ENCODE data around the gene FAM89B.
"Not testable (repeated sequence)": the region's sequence is repeated elsewhere in the genome, so short reads cannot be mapped to it uniquely, and the experiment has no call there.

FAM89B gene

DNA sequence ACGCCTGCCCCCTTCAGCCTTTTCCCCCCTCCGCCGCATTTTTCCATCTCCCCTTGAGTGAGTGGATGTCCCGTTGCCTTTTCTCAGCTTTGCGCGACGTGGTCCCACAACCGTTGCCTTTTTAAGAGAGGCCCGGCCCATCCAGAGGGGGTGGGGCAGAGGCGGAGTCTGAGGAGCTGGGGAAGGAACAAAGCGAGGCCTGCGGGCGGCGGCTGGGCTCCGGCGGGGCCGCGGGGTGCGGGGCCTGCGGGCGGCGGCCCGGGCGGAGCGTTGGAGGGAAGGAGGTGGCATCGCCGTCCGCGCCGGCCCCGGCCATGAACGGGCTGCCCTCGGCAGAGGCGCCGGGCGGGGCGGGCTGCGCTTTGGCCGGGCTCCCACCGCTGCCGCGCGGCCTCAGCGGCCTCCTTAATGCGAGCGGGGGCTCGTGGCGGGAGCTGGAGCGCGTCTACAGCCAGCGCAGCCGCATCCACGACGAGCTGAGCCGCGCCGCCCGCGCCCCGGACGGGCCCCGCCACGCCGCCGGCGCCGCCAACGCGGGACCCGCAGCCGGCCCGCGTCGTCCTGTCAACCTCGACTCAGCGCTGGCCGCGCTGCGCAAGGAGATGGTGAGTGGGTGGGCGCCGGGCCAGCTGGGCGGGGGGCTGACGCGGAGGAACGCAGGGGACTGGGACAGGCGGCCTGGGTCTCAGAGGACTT lies at the start of gene FAM89B:
TSS of gene FAM89B (plus strand) at position 183 of the 696 bp plus-strand sequence. CDS start at position 315, 132 bp downstream.
- Histone ChIP-seq H3K36me3 (ENCODE audit: control insufficient read depth in 1 of 2, insufficient read depth in 2 of 2, low read length in 2 of 2) (no peaks in the 10 kb centered on the region), H3K9me3 (ENCODE audit: control insufficient read depth in 1 of 2, low read length in 2 of 2) (no peaks in the 10 kb centered on the region), H3K4me1 (ENCODE audit: control insufficient read depth in 1 of 2, insufficient read depth in 2 of 2, low read length in 2 of 2) (peaks cover 25 to 66% of the 10 kb centered on the region in 2 donors), H3K27ac (ENCODE audit: low read length) (peak within 1 kb of the TSS; percentile 69), H3K4me3 (ENCODE audit: low read depth in 1 of 2, low read length in 2 of 2) (peak within 1 kb of the TSS; percentile 78 to 95), H3K27me3 (ENCODE audit: low read depth, low read length) (no peaks in the 10 kb centered on the region)

DNA sequence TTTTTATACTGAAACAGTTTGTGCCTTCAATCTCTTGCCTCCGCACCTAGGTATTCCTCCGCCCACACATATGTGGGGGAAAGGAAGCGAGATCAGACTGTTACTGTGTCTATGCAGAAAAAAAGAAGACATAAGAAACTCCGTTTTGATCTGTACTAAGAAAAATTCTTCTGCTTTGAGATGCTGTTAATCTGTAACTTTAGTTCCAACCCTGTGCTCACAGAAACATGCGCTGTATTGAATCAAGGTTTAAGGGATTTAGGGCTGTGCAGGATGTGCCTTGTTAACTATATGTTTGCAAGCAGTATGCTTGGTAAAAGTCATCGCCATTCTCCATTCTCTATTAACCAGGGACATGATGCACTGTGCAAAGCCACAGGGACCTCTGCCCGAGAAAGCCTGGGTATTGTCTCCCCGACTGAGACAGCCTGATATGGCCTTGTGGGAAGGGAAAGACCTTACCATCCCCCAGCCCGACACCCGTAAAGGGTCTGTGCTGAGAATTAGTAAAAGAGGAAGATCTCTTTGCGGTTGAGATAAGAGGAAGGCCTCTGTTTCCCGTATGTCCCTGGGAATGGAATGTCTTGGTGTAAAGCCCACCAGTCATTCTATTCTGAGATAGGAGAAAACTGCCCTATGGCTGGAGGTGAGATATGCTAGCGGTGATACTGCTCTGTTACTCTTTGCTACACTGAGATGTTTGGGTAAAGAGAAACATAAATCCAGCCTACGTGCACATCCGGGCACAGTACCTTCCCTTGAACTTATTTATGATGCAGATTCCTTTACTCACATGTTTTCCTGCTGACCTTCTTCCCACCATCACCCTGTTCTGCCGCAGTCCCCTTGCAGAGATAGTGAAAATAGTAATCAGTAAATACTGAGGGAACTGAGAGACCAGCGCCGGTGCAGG lies 49.4 kb upstream of the FAM89B start:
- H3K4me3 ChIP-seq (ENCODE audit: low read depth in 1 of 2, low read length in 2 of 2); H3K27ac ChIP-seq (ENCODE audit: low read length); H3K36me3 ChIP-seq (ENCODE audit: control insufficient read depth in 1 of 2, insufficient read depth in 2 of 2, low read length in 2 of 2); H3K9me3 ChIP-seq (ENCODE audit: control insufficient read depth in 1 of 2, low read length in 2 of 2); H3K27me3 ChIP-seq (ENCODE audit: low read depth, low read length): not testable (repeated sequence)
- peaks cover 9 to 27% of the 10 kb centered on the region in 2 donors for H3K4me1 ChIP-seq (ENCODE audit: control insufficient read depth in 1 of 2, insufficient read depth in 2 of 2, low read length in 2 of 2)

DNA sequence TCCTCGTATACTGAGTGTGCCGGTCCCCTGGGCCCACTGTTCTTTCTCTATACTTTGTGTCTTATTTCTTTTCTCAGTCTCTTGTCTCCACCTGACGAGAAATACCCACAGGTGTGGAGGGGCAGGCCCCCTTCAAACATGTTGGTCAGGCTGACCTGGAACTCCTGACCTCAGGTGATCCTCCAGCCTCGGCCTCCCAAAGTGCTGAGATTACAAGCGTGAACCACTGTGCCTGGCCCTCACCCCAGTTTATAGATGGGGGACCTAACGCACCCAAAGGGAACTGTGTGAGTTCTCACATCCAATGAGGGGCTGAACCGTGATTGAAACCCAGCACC lies 48.7 kb upstream of the FAM89B start:
- not testable (repeated sequence) for H3K27ac ChIP-seq (ENCODE audit: low read length); H3K27me3 ChIP-seq (ENCODE audit: low read depth, low read length)

DNA sequence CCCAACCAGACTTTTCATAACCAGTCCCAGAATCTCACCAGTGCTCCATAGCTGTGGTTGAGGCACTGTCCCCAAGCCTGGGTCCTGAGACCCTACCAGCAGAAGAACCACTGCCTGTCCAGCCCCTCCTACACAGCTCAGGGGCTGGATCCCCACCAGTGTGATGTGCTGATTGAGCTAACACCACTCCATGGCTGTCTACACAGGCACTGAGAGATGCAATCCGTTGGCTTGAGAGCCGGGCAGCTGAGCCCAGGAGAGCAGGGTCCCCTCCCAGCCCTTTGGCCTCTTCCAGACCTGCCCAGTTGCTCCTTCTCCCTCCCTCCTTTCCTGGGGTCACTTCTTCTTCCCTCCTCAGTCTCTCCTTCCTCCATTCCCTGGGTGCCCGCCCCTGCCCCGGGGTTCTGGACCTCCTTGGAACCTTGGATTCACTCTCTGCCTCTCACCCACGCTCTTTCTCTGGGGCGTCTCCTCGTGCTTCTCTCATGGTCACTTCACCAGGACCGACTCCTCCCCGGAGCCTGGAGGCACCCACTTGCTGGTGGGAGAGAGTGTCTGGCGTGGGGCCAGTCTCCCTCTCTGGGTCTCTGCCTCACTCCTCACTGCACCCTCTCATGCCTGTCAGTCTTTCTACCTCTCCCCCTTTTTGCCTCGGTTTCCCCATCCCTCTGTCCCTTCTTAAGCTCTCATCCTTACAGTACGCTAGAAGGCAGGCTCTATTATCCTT lies 48.2 kb upstream of the FAM89B start:
- H3K36me3 ChIP-seq (ENCODE audit: control insufficient read depth in 1 of 2, insufficient read depth in 2 of 2, low read length in 2 of 2) = peaks cover 6 to 7% of the 10 kb centered on the region in 2 donors
- H3K4me3 ChIP-seq (ENCODE audit: low read depth in 1 of 2, low read length in 2 of 2) = peak overlapping the region; percentile 38 to 51
- H3K27me3 ChIP-seq (ENCODE audit: low read depth, low read length) = no peaks in the 10 kb centered on the region
- H3K27ac ChIP-seq (ENCODE audit: low read length) = peak overlapping the region; percentile 54
- H3K9me3 ChIP-seq (ENCODE audit: control insufficient read depth in 1 of 2, low read length in 2 of 2) = no peaks in the 10 kb centered on the region
- H3K4me1 ChIP-seq (ENCODE audit: control insufficient read depth in 1 of 2, insufficient read depth in 2 of 2, low read length in 2 of 2) = peaks cover 9 to 27% of the 10 kb centered on the region in 2 donors

More for the DNA sequence above, 48.7 kb upstream of the FAM89B start:
- H3K4me3 ChIP-seq (ENCODE audit: low read depth in 1 of 2, low read length in 2 of 2); H3K9me3 ChIP-seq (ENCODE audit: control insufficient read depth in 1 of 2, low read length in 2 of 2); H3K36me3 ChIP-seq (ENCODE audit: control insufficient read depth in 1 of 2, insufficient read depth in 2 of 2, low read length in 2 of 2): not testable (repeated sequence)
- H3K4me1 ChIP-seq (ENCODE audit: control insufficient read depth in 1 of 2, insufficient read depth in 2 of 2, low read length in 2 of 2) = peaks cover 9 to 27% of the 10 kb centered on the region in 2 donors

DNA sequence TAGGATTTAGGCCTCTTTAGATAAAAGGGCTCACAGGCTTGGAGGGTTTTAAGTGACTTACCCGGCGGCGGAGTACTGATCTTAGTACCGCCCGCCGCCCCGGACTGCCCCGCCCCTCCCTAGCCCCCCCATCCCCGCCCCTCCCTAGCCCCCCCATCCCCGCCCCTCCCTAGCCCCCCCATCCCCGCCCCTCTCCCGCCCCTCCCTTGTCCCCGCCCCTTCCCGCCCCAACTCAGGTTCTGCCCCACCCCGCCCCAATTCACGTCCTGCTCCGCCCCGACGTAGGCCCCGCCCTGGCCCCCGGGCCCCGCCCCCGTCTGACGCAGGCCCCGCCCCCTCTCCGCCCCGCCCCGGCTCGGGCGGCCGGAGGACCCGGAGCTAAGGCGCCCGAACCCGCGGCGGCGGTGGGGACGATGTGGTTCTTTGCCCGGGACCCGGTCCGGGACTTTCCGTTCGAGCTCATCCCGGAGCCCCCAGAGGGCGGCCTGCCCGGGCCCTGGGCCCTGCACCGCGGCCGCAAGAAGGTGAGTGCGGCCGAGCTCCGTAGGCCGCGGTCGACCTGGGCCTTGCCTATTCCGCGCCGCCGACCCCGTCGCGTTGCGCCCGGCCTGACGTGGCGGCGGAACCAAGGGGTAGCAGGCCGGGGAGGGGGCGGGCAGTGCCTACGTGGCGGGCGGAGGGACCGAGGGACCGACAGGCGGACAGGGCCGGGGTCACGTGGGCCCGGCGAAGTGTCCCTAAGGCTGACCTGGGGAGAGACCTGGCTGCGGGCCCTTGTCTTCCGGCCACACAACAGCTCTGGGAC lies 47.4 kb upstream of the FAM89B start, which contains the start of gene SCYL1:
TSS of gene SCYL1 (plus strand) at position 343 of the 805 bp plus-strand sequence. CDS start at position 414, 71 bp downstream.
- Histone ChIP-seq H3K27me3 (ENCODE audit: low read depth, low read length) (no peaks in the 10 kb centered on the region), H3K9me3 (ENCODE audit: control insufficient read depth in 1 of 2, low read length in 2 of 2) (no peaks in the 10 kb centered on the region), H3K36me3 (ENCODE audit: control insufficient read depth in 1 of 2, insufficient read depth in 2 of 2, low read length in 2 of 2) (peaks cover 7 to 12% of the 10 kb centered on the region in 2 donors), H3K27ac (ENCODE audit: low read length) (peak within 1 kb of the TSS; percentile 54), H3K4me3 (ENCODE audit: low read depth in 1 of 2, low read length in 2 of 2) (peak within 1 kb of the TSS; percentile 56 to 88), H3K4me1 (ENCODE audit: control insufficient read depth in 1 of 2, insufficient read depth in 2 of 2, low read length in 2 of 2) (peaks cover 9 to 27% of the 10 kb centered on the region in 2 donors)

DNA sequence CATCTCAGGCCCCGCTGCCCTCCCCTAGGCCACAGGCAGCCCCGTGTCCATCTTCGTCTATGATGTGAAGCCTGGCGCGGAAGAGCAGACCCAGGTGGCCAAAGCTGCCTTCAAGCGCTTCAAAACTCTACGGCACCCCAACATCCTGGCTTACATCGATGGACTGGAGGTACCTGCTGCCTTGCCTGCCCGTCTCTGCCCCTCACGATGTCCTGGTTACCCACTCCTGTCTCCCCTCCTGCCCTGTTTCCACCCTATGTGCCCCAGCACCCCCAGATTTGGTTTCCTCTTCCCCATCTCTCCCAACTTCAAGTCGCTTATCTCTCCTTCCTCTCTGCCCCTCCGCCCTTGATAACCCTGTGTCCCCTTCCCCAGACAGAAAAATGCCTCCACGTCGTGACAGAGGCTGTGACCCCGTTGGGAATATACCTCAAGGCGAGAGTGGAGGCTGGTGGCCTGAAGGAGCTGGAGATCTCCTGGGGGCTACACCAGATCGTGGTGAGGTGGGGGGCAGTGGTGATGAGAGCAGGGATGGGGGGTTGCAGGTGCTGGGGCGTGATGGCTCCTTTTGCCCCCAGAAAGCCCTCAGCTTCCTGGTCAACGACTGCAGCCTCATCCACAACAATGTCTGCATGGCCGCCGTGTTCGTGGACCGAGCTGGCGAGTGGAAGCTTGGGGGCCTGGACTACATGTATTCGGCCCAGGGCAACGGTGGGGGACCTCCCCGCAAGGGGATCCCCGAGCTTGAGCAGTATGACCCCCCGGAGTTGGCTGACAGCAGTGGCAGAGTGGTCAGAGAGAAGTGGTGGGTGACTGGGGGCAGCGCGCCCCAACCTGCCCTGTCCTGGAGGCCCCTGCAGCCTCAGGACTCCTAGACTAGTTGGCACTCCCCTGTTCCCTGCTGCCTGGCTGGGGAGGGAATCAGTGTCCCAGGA lies 46.5 kb upstream of the FAM89B start:
- Histone ChIP-seq H3K9me3 (ENCODE audit: control insufficient read depth in 1 of 2, low read length in 2 of 2) (no peaks in the 10 kb centered on the region), H3K4me1 (ENCODE audit: control insufficient read depth in 1 of 2, insufficient read depth in 2 of 2, low read length in 2 of 2) (peaks cover 9 to 27% of the 10 kb centered on the region in 2 donors), H3K36me3 (ENCODE audit: control insufficient read depth in 1 of 2, insufficient read depth in 2 of 2, low read length in 2 of 2) (peaks cover 14 to 19% of the 10 kb centered on the region in 2 donors), H3K27ac (ENCODE audit: low read length) (no peak overlapping the region), H3K27me3 (ENCODE audit: low read depth, low read length) (no peaks in the 10 kb centered on the region), H3K4me3 (ENCODE audit: low read depth in 1 of 2, low read length in 2 of 2) (peak overlapping the region; percentile 56 to 88)

DNA sequence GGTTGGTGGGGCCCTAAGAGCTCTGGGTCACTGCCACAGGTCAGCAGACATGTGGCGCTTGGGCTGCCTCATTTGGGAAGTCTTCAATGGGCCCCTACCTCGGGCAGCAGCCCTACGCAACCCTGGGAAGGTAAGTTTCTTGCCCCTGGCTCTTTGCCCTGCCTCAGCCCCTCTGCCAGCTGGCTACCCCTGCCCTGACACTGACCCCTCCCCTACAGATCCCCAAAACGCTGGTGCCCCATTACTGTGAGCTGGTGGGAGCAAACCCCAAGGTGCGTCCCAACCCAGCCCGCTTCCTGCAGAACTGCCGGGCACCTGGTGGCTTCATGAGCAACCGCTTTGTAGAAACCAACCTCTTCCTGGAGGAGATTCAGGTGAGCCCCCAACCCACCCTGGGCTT lies 45.6 kb upstream of the FAM89B start:
- Histone ChIP-seq H3K36me3 (ENCODE audit: control insufficient read depth in 1 of 2, insufficient read depth in 2 of 2, low read length in 2 of 2) (peaks cover 23 to 29% of the 10 kb centered on the region in 2 donors), H3K27me3 (ENCODE audit: low read depth, low read length) (no peaks in the 10 kb centered on the region), H3K27ac (ENCODE audit: low read length) (no peak overlapping the region), H3K4me3 (ENCODE audit: low read depth in 1 of 2, low read length in 2 of 2) (no peak overlapping the region), H3K4me1 (ENCODE audit: control insufficient read depth in 1 of 2, insufficient read depth in 2 of 2, low read length in 2 of 2) (peaks cover 9 to 27% of the 10 kb centered on the region in 2 donors), H3K9me3 (ENCODE audit: control insufficient read depth in 1 of 2, low read length in 2 of 2) (no peaks in the 10 kb centered on the region)

DNA sequence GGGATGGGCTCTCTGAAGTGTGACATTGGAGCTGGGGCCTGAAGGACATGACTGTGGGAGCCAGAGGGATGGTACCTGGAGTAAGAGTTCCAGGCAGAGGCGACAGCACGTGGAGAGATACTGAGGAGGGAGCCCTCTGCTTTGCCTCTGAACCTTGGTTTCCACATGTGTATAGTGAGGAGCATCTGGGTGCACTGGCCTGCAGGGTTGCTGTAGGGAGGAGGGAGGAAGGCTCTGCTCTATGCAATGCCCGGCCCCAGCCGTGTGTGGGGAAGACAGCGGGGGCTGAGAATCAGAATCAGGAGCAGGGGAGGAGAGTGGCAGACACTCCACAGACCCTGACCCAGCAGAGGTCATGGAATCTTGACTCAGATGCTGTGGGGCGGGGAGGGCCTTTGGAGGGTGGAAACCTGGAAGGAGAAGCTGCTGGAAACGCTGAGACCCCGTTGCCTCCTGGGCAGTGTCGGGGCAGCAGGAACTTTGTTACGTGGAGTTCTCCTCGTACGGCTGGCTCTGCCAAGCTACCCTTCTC lies 43.5 kb upstream of the FAM89B start:
- H3K9me3 ChIP-seq (ENCODE audit: control insufficient read depth in 1 of 2, low read length in 2 of 2) = no peaks in the 10 kb centered on the region
- no peaks in the 10 kb centered on the region for H3K27me3 ChIP-seq (ENCODE audit: low read depth, low read length)
- peaks cover 9 to 21% of the 10 kb centered on the region in 2 donors for H3K4me1 ChIP-seq (ENCODE audit: control insufficient read depth in 1 of 2, insufficient read depth in 2 of 2, low read length in 2 of 2)
- peaks cover 35 to 42% of the 10 kb centered on the region in 2 donors for H3K36me3 ChIP-seq (ENCODE audit: control insufficient read depth in 1 of 2, insufficient read depth in 2 of 2, low read length in 2 of 2)
- H3K4me3 ChIP-seq (ENCODE audit: low read depth in 1 of 2, low read length in 2 of 2) = no peak overlapping the region
- H3K27ac ChIP-seq (ENCODE audit: low read length) = no peak overlapping the region

DNA sequence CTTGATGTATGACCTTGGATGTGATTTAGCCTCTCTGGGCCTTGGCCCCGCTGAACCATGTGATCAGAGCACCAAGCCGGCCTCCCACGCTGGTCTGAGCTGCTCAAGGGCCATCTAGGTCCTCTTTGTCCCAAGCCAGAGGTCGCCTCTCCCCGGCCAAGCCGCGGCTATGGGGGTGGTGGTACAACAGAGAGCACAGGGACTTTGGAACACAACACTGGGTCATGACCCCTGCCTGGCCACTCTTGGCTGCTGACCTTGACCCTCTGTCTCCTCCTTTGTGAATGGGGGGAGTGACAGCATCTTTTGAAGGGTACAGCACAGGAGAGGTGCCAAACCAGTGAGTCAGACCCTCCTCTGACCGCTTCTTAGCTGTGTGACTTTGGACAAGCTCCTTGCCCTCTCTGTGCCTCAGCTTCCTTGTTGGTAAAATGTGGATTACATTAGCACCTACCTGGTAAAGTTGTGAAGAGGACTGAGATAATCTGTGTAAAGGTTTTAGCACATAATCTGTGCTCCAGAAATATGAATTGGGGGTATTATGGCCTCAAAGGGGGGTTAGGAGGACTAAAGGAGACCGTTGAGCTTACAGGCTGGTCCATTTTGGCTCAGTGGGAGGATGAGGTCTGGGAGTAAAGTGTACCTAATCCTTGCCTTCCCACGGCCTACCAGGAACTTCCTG lies 42.7 kb upstream of the FAM89B start:
- H3K9me3 ChIP-seq (ENCODE audit: control insufficient read depth in 1 of 2, low read length in 2 of 2) = no peaks in the 10 kb centered on the region
- no peak overlapping the region for H3K4me3 ChIP-seq (ENCODE audit: low read depth in 1 of 2, low read length in 2 of 2)
- no peak overlapping the region for H3K27ac ChIP-seq (ENCODE audit: low read length)
- H3K27me3 ChIP-seq (ENCODE audit: low read depth, low read length) = no peaks in the 10 kb centered on the region
- H3K36me3 ChIP-seq (ENCODE audit: control insufficient read depth in 1 of 2, insufficient read depth in 2 of 2, low read length in 2 of 2) = peaks cover 35 to 42% of the 10 kb centered on the region in 2 donors
- H3K4me1 ChIP-seq (ENCODE audit: control insufficient read depth in 1 of 2, insufficient read depth in 2 of 2, low read length in 2 of 2) = peaks cover 6 to 15% of the 10 kb centered on the region in 2 donors

All from muscle layer of duodenum (tissue), 2 donors.